HAP-1 (cell line): Measurements from ENCODE around the gene RSPH1.

Experiments used
- DNase-seq, 2 experiments: peaks; one replicate each; pipeline ENCODE4 v3.0.0-alpha.2; 2016 to 2020; ENCODE audit warnings: low spot score in 2 of 2
- H3K27me3 ChIP-seq: fragments of 250-450 bp; sonication (Bioruptor Pico); 2 replicates; pipeline ENCODE4 v1.5.1; 2020; ENCODE audit warnings: low read depth, mild to moderate bottlenecking, moderate library complexity
- H3K36me3 ChIP-seq: fragments of 250-450 bp; sonication (Bioruptor Pico); replicated peaks from 2 replicates; pipeline ENCODE4 v1.5.1; 2020; ENCODE audit warnings: mild to moderate bottlenecking
- H3K4me1 ChIP-seq: fragments of 250-450 bp; sonication (Bioruptor Pico); 2 replicates; pipeline ENCODE4 v1.5.1; 2020; ENCODE audit warnings: mild to moderate bottlenecking
- H3K4me3 ChIP-seq: fragments of 250-450 bp; sonication (Bioruptor Pico); 2 replicates; pipeline ENCODE4 v1.5.1; 2020; ENCODE audit warnings: mild to moderate bottlenecking, moderate library complexity
- H3K9me3 ChIP-seq: fragments of 250-450 bp; sonication (Bioruptor Pico); 2 replicates; pipeline ENCODE4 v1.5.1; 2020; ENCODE audit warnings: mild to moderate bottlenecking, moderate library complexity
- in situ Hi-C: fragments of 300-500 bp; cut with MboI; formaldehyde crosslinking; loops from 3 replicates; pipeline ENCODE4 v1.14.3; 2020; ENCODE audit warnings: low sequenced_read_pairs, inconsistent platforms, mixed read lengths

Gene RSPH1

GRCh38 chr21:42496120-42496838 lies at the start of gene RSPH1:
Gene RSPH1 (minus strand): TSS chr21:42496224. CDS start chr21:42496186, 38 bp downstream.
- in situ Hi-C loops = no loop called here
- Histone ChIP-seq H3K9me3 (no peaks in the 10 kb centered on the region), H3K27me3 (0 out of 2 replicates have a peak, but pooled peaks cover 5% of the 10 kb centered on the region), H3K36me3 (no peaks in the 10 kb centered on the region), H3K4me3 (peak within 1 kb of the TSS; percentile 41), H3K4me1 (no peaks in the 10 kb centered on the region)
- DNase-seq = peak; percentile 97 to 99

- no peaks in the 10 kb centered on the region for H3K27me3 ChIP-seq
- DNase-seq = no peak
- H3K9me3 ChIP-seq = no peaks in the 10 kb centered on the region
- peaks cover 4% of the 10 kb centered on the region for H3K4me1 ChIP-seq
- no peaks in the 10 kb centered on the region for H3K36me3 ChIP-seq
- no peak overlapping the region for H3K4me3 ChIP-seq
- in situ Hi-C loops = no loop called here
Measured at GRCh38 chr21:42545745-42546144, 49.7 kb upstream of the RSPH1 start.

GRCh38 chr21:42545317-42545716 lies 49.3 kb upstream of the RSPH1 start:
- DNase-seq = no peak
- Histone ChIP-seq H3K4me3 (no peak overlapping the region), H3K36me3 (no peaks in the 10 kb centered on the region), H3K9me3 (no peaks in the 10 kb centered on the region), H3K27me3 (no peaks in the 10 kb centered on the region), H3K4me1 (peaks cover 3% of the 10 kb centered on the region)
- in situ Hi-C loops = no loop called here

DNA sequence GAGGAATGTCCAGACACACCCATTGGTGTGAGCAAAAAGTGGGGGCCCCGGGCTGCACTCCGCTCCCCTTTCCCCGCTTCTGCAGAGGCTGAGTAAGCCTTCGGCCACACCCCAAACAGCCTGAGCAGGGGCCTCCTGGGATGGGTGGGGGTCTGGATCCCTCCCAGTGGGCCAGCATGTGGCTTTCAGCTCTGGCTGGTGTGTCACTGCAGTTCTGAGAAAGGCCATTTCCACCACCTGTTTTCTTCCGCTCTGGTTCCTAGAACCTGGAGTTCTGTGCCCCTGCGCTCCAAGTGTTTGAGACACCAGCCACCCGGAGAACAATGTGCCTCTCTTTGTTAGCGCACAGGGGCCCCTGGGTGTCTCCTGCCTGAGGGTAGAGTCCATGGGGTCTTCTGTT lies 48.5 kb upstream of the RSPH1 start:
- Histone ChIP-seq H3K36me3 (no peaks in the 10 kb centered on the region), H3K4me3 (no peak overlapping the region), H3K4me1 (no peaks in the 10 kb centered on the region), H3K9me3 (no peaks in the 10 kb centered on the region), H3K27me3 (no peaks in the 10 kb centered on the region)
- DNase-seq = no peak
- in situ Hi-C loops = no loop called here

DNA sequence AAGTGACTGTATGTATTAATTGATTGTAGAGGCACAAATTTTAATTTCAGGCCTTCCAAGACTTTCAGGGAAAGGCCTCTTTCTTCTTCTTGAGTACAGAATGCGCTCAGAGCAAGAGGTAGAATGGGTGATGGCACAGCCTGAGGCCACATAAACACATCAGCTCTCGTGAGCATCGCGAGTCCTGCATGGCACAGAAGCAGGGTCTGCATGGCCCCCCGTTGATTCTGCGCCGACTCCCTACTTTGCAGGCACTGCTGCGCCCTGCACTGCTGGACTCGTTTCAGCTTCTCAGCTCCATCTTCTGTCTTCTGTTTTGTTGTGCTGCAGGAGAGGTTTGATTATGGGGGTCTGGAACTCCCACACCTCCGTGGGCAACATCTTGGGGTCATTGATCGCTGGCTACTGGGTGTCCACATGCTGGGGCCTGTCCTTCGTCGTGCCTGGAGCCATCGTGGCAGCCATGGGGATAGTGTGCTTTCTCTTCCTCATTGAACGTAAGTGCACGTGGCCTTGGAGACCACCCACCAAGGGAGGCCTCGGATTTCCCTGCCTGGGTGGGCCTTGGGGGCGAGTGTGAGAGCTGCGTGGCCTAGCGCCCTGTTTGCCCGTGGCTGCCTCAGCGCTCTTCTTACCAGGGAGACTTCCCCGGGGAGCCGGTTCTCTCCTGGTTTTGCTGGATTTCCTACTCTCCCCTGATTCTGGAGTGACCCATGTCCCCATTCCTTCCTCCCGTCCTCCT lies 47.3 kb upstream of the RSPH1 start:
- DNase-seq = no peak
- H3K4me3 ChIP-seq = no peak overlapping the region
- H3K9me3 ChIP-seq = no peaks in the 10 kb centered on the region
- no peaks in the 10 kb centered on the region for H3K4me1 ChIP-seq
- no peaks in the 10 kb centered on the region for H3K36me3 ChIP-seq
- H3K27me3 ChIP-seq = no peaks in the 10 kb centered on the region
- in situ Hi-C loops = no loop called here

DNA sequence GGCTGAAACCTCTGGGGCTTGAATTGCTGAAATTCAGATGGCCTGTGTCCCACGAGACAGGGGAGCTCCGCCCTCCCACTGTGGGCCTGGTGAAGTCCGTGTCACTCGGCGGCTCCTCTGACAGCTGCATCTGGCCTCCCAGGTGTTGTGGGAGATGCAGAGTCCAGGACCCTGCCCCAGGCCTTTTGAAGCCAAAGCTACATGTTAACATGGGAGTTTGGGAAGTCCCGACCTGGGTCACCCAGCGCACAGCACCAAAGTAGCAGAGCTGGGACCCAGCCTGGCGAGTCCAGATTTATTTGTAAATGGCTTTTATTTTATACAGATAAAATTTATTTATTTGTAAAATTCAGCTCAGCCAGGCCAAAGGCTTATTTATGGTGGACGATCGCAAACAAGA lies 46.6 kb upstream of the RSPH1 start:
- Histone ChIP-seq H3K27me3 (no peaks in the 10 kb centered on the region), H3K9me3 (no peaks in the 10 kb centered on the region), H3K4me1 (no peaks in the 10 kb centered on the region), H3K4me3 (no peak overlapping the region), H3K36me3 (no peaks in the 10 kb centered on the region)
- in situ Hi-C loops = no loop called here
- DNase-seq = no peak

DNA sequence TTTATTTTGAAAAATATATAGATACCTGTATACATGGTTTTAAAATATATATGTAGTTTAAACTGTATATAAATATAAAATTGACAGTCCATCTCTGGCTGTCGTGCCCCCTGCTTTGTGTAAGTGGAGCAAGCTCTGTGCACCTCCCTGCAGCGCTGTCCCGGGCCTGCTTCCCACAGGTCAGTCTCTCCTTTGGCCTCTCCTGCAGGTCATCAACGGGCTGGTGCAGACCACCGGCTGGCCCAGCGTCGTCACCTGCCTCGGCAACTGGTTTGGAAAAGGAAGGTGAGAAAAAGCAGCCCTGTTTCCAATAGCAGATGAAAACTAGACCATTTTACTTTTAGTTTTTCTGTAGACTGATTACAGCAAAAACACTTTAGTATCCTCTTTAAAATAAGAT lies 46.2 kb upstream of the RSPH1 start:
- Histone ChIP-seq H3K36me3 (no peaks in the 10 kb centered on the region), H3K9me3 (no peaks in the 10 kb centered on the region), H3K4me1 (no peaks in the 10 kb centered on the region), H3K4me3 (no peak overlapping the region), H3K27me3 (no peaks in the 10 kb centered on the region)
- DNase-seq = no peak
- in situ Hi-C loops = no loop called here

GRCh38 chr21:42541618-42542017 lies 45.6 kb upstream of the RSPH1 start:
- no peak for DNase-seq
- Histone ChIP-seq H3K4me3 (no peak overlapping the region), H3K4me1 (no peaks in the 10 kb centered on the region), H3K9me3 (no peaks in the 10 kb centered on the region), H3K36me3 (no peaks in the 10 kb centered on the region), H3K27me3 (no peaks in the 10 kb centered on the region)
- in situ Hi-C loops = no loop called here

DNA sequence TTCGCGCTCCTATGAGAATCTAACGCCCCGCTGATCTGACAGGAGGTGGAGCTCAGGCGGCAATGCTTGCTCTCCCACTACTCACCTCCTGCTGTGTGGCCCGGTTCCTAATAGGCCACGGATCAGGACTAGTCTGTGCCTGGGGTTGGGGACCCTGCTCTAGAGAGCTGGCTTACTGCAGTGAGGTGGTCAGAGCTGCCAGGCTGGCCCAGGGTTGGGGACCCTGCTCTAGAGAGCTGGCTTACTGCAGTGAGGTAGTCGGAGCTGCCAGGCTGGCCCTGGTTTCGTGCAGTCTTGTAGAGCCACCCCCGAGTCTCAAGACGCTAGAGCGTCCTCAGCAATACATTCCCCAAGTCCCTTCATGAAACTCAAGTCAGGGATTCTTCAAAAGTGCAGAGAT lies 45.1 kb upstream of the RSPH1 start:
- in situ Hi-C loops = no loop called here
- H3K9me3 ChIP-seq = no peaks in the 10 kb centered on the region
- no peaks in the 10 kb centered on the region for H3K4me1 ChIP-seq
- H3K27me3 ChIP-seq = no peaks in the 10 kb centered on the region
- H3K4me3 ChIP-seq = no peak overlapping the region
- H3K36me3 ChIP-seq = no peaks in the 10 kb centered on the region
- no peak for DNase-seq

DNA sequence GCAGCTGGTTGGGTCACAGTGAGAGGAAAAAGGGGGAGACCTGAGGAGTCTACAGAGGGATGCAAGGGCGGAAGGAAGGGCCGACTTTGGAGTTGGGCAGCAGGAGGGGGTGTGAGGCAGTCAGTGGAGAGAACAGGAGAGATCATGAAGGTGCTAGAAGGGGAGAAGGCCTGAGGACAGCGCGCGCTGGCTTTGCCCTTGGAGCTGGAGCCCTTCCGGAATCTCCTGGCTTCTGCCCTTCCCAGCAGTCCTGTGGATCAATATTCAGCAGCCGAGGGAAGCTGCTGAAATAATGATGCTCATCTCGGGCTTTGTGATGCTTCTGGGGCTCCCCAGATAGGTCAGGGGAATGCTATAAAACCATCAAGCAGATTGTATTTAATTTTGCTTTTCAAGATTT lies 44.4 kb upstream of the RSPH1 start:
- Histone ChIP-seq H3K4me1 (no peaks in the 10 kb centered on the region), H3K27me3 (no peaks in the 10 kb centered on the region)

GRCh38 chr21:42539931-42540343 lies 43.9 kb upstream of the RSPH1 start:
- DNase-seq = no peak
- in situ Hi-C loops = no loop called here
- no peak overlapping the region for H3K4me3 ChIP-seq
- H3K4me1 ChIP-seq = no peaks in the 10 kb centered on the region
- no peaks in the 10 kb centered on the region for H3K36me3 ChIP-seq
- H3K9me3 ChIP-seq = no peaks in the 10 kb centered on the region
- no peaks in the 10 kb centered on the region for H3K27me3 ChIP-seq

More for the DNA sequence above, 44.4 kb upstream of the RSPH1 start:
- in situ Hi-C loops = no loop called here
- Histone ChIP-seq H3K36me3 (no peaks in the 10 kb centered on the region), H3K4me3 (no peak overlapping the region), H3K9me3 (no peaks in the 10 kb centered on the region)
- DNase-seq = no peak

DNA sequence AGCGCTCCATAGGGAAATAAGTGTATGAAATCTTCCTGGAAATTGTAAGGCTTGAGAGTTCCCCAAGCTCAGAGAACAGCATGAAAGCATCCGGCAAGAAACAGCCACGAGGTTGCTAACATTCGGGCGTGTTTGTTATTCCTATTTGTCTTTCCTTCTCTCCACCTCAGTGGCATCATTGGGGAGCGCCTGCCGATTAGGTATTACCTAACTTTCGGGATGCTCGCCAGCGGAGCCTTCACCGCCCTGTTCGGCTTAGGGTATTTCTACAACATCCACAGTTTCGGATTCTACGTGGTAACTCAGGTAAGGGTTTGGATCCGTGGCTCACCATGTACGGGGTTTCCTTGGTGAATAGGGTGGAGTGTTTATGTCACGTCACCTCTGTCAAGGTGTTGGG lies 43.3 kb upstream of the RSPH1 start:
- H3K36me3 ChIP-seq = no peaks in the 10 kb centered on the region
- in situ Hi-C loops = no loop called here

DNA sequence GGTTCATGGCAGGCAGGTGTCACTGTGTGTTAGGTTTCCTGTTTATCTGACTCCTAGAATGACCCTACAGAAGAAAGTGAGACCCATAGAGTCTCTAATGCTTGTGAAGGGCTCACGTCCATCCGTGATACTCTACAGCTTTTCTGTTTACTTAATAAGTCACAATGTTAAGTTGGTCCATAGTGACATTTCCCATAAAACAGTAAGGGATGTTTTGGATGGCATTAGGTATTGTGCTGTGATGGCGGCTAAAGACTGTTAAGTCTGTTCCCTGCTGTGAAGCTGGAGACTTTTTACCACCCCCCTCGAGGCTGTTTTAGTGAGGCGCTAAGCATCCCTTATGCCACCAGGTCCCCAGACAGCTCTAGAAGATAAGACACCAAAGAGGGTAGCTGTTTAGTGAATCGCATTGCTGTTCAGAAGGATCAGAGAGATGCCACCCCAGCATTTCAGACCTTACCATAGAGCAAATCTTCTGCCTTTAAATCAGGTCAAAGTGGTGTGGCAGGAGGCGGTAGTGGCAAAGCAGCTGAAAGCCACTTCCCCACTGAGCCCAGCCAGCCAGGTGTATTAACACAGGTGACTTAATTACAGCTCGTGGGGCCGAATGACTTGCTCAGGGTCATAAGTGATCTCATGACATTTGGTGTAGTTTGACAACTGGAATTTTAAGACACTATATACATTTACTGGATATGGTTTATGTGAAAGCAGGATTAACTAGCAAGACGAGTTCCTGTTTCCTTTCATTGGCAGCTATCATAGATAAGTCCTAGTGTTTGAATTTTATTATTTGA lies 42.7 kb upstream of the RSPH1 start:
- no peak overlapping the region for H3K4me3 ChIP-seq
- in situ Hi-C loops = no loop called here
- H3K27me3 ChIP-seq = no peaks in the 10 kb centered on the region
- H3K36me3 ChIP-seq = no peaks in the 10 kb centered on the region
- no peaks in the 10 kb centered on the region for H3K4me1 ChIP-seq
- DNase-seq = no peak
- no peaks in the 10 kb centered on the region for H3K9me3 ChIP-seq

More for the DNA sequence above, 43.3 kb upstream of the RSPH1 start:
- no peak for DNase-seq
- Histone ChIP-seq H3K4me1 (no peaks in the 10 kb centered on the region), H3K4me3 (no peak overlapping the region), H3K27me3 (no peaks in the 10 kb centered on the region), H3K9me3 (no peaks in the 10 kb centered on the region)
